Activated gamma-delta T cell treated with Interleukin-2 at 50 U/mL for 16 hours (primary cell): ENCODE results near the gene TEFM.
"Not testable (repeated sequence)": the region's sequence is repeated elsewhere in the genome, so short reads cannot be mapped to it uniquely, and the experiment has no call there.

Experiments
- DNase-seq: peaks from one replicate; pipeline ENCODE4 v3.0.0-alpha.2; 2020

TEFM gene

GRCh38 chr17:30906101-30906911 is at the start of gene TEFM:
TSS of gene TEFM (minus strand) at chr17:30906238. CDS start at chr17:30906198, 40 bp downstream.
- peak; percentile 85 for DNase-seq

- DNase-seq = no peak
Measured at GRCh38 chr17:30954046-30954830, 48.2 kb upstream of the TEFM start.

- no peak for DNase-seq
Measured at GRCh38 chr17:30952638-30953393, 46.8 kb upstream of the TEFM start.

GRCh38 chr17:30950669-30951399 is 44.8 kb upstream of the TEFM start:
- DNase-seq = no peak

- no peak for DNase-seq
Measured at GRCh38 chr17:30950189-30950588, 44.2 kb upstream of the TEFM start.

- no peak for DNase-seq
Measured at GRCh38 chr17:30947796-30948195, 41.8 kb upstream of the TEFM start.

- no peak for DNase-seq
Measured at GRCh38 chr17:30942308-30943079, 36.5 kb upstream of the TEFM start.

- no peak for DNase-seq
Measured at GRCh38 chr17:30939051-30939689, 33.1 kb upstream of the TEFM start.

- no peak for DNase-seq
Measured at GRCh38 chr17:30933966-30934365, 27.9 kb upstream of the TEFM start.

- not testable (repeated sequence) for DNase-seq
Measured at GRCh38 chr17:30931582-30931981, 25.5 kb upstream of the TEFM start.

- no peak for DNase-seq
Measured at GRCh38 chr17:30930495-30930894, 24.5 kb upstream of the TEFM start.

GRCh38 chr17:30929861-30930260 is 23.8 kb upstream of the TEFM start:
- DNase-seq = not testable (repeated sequence)

- DNase-seq = no peak
Measured at GRCh38 chr17:30929081-30929633, 23.1 kb upstream of the TEFM start.

GRCh38 chr17:30928584-30928983 is 22.5 kb upstream of the TEFM start:
- no peak for DNase-seq

- no peak for DNase-seq
Measured at GRCh38 chr17:30927756-30928155, 21.7 kb upstream of the TEFM start.

GRCh38 chr17:30926516-30926915 is 20.5 kb upstream of the TEFM start:
- DNase-seq = no peak

GRCh38 chr17:30924341-30924740 is 18.3 kb upstream of the TEFM start:
- DNase-seq = no peak

- DNase-seq = no peak
Measured at GRCh38 chr17:30922235-30923030, 16.4 kb upstream of the TEFM start.

GRCh38 chr17:30921544-30922196 is 15.6 kb upstream of the TEFM start, which contains the start of gene ADAP2:
TSS of gene ADAP2 (plus strand) at chr17:30921945. CDS start at chr17:30922015, 70 bp downstream.
- DNase-seq = no peak
